HG03439 (cell line): ENCODE data around the gene NEIL1.
"Not testable (repeated sequence)": the region's sequence is repeated elsewhere in the genome, so short reads cannot be mapped to it uniquely, and the experiment has no call there.

Experiments used
- ATAC-seq: cut with Tn5 transposase; IDR thresholded peaks from one replicate; pipeline ENCODE4 v1.9.1; 2021; ENCODE audit warnings: mild to moderate bottlenecking, moderate library complexity; ENCODE audit not compliant: unreplicated experiment

The NEIL1 gene

GRCh38 chr15:75333654-75334419, 13.0 kb upstream of the NEIL1 start:
- ATAC-seq: peak; percentile 36

DNA sequence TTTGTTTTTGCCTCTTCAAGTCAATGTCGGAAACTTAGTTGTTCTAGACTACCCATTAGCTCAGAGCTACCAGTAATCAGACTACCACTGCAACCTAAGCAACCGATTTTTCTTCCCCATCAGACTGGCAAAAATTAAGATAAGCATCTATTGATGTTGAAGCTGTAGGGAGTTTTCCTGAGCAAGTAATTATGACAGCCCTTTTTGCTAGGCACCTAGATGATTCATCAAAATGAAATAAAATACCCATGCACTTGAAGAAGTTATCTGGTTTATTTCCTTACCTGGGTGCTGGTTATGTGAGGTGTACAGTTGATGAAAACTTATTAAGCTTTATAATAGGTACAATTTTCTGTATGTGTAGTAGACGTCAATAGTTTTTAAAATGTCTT, 11.5 kb upstream of the NEIL1 start:
- ATAC-seq: no peak

- peak; percentile 52 for ATAC-seq
Measured at GRCh38 chr15:75335705-75336355, 11.0 kb upstream of the NEIL1 start, which contains the start of gene COMMD4. TSS of gene COMMD4 (plus strand) at chr15:75336063. CDS start at chr15:75336090, 27 bp downstream.

- ATAC-seq: no peak
Measured at GRCh38 chr15:75338661-75339240, 8.1 kb upstream of the NEIL1 start.

GRCh38 chr15:75339531-75340240, 7.2 kb upstream of the NEIL1 start:
- no peak for ATAC-seq

GRCh38 chr15:75342221-75342620, 4.6 kb upstream of the NEIL1 start:
- ATAC-seq: no peak

DNA sequence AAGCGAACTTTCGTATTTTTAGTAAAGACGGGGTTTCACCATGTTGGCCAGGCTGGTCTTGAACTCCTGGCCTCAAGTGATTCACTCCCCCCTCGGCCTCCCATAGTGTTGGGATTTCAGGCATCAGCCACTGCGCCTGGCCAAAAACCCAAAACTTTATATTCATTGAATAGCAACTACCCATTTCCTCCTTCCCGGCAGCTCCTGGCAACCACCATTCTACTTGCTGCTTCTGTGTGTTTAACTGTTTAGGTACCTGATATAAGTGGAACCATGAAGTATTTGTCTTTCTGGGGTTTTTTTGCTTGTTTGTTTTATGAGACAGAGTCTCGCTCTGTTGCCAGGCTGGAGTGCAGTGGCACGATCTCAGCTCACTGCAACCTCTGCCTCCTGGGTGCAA, 2.9 kb upstream of the NEIL1 start:
- ATAC-seq: not testable (repeated sequence)

DNA sequence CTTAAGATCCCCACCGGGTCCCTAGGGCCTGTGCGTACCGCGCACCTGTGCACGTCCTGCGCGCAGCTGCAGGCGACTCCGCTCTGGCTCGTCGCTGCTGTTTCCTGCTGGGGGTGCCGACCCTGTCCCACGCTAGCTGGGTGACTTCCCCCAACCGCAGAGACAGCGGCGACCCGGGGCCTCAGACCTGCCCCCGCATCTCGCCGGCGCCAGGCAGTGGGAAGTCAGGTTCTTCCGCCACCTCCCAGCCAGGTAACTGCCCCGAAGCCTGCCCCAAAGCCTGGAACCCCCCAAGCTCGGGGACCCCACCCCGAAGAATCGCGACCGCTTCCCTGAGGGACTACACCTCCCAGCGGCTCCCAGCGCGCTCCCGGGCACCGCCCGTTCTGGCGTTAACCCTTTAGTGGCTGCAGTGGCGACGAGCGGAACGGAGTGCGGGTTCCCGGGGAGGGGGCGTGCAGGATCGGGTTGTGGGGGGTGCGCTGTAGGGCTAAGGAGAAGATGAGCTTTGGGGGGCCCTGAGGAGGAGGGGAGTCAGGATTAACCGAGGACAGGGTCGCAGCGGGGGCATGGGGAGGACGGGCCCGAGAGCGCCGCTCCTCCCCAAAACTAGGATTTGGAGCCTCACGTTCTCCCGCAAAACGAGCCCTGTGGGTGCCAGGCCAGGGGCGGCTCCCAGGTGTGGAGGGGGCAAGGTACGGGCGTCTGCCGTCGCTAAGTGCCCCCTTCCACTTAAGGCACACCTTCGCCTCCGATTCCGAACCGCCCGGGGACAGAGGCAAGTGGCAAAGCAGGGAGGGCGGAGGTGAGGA, 589 bp downstream of the NEIL1 start:
- no peak for ATAC-seq

- no peak for ATAC-seq
Measured at GRCh38 chr15:75348034-75348561, 1.3 kb downstream of the NEIL1 start.

DNA sequence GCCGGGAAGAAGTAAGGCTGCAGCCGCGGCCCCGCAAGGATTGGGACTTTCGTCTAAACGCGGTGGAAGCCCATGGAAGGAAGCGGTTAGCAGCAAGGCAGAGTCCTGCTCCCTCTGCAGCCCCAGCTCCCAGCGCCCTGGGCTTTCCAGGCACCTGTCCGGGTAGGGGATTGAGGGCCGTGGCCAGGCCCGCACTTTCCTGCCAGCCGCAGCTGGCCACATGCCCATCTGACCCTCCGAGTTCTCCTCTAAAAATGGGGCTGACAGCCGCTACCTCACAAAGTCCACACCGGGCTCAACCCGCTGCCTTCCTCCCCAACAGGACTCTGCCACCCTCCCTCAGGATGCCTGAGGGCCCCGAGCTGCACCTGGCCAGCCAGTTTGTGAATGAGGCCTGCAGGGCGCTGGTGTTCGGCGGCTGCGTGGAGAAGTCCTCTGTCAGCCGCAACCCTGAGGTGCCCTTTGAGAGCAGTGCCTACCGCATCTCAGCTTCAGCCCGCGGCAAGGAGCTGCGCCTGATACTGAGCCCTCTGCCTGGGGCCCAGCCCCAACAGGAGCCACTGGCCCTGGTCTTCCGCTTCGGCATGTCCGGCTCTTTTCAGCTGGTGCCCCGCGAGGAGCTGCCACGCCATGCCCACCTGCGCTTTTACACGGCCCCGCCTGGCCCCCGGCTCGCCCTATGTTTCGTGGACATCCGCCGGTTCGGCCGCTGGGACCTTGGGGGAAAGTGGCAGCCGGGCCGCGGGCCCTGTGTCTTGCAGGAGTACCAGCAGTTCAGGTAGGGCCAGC, 1.9 kb downstream of the NEIL1 start:
- ATAC-seq: no peak

GRCh38 chr15:75349351-75349669, 2.5 kb downstream of the NEIL1 start:
- not testable (repeated sequence) for ATAC-seq

DNA sequence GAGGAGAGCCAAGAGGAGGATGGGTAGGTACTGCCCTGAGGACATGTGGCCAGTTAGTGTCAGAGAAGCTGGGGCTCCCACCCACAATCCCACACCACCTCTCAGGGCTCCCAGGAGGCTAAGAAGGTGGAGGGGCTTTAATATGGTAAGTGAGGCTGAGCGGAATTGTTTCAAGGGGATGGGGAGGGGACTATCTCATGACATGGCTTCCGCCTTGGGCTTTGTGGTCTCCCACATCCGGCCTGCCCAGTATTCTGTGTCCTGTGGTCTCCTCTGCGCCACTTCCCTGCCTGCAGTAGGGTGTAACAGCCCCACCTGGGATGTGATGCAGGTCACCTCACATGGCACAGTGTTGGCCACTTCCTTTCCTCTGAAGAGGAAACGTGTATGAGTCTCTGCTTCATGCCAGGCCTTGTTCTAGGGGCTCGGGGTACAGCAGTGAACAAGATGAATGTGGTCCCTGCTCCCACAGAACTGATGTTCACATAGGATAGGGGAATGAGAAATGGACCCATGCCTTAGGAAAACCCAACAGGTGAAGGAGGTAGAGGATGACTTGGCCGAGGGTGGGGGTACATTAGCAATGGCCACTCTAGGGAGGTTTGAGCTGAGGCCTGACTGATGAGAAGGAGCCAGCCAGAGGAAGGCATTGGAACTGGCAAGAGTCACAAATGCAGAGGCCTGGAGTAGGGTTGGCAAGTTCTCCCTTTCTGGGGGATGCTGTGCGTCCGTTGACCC, 3.2 kb downstream of the NEIL1 start:
- ATAC-seq: no peak

GRCh38 chr15:75350601-75351361, 3.9 kb downstream of the NEIL1 start:
- ATAC-seq: no peak

GRCh38 chr15:75352186-75353080, 5.6 kb downstream of the NEIL1 start:
- no peak for ATAC-seq

- no peak for ATAC-seq
Measured at GRCh38 chr15:75353604-75354003, 6.8 kb downstream of the NEIL1 start.

DNA sequence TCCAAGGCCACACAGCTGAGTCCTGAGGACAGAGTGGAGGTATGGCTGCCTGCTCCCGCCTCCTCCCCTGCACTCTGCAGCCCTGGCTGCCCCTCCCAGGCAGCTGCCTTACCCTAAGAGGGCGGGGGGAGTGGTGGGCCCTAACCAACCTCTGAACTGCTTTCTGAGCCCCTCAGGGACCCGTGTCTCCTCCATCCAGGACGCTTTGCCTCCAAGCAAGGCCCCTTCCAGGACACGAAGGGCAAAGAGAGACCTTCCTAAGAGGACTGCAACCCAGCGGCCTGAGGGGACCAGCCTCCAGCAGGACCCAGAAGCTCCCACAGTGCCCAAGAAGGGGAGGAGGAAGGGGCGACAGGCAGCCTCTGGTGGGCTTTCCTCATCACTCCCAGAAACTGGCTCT, 7.6 kb downstream of the NEIL1 start:
- no peak for ATAC-seq

DNA sequence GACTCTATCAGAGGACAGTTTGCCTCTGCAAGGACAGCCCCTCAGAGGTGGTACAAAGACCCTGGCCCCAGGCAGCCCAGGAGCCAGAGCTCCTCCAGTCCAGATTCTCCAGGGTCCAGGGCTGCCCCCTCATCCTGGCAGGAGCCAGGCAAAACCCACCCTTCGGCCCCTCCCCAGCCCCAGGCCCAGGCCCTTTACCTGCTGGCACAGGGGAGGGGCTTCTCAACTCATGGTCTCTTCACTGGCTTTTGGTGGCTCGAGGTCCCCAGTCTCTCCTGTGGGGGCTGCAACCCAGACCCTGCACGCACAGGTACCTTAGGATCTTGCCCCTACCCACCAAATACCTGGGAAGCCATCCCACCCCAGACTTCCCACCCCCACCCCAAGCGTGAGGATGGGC, 8.5 kb downstream of the NEIL1 start:
- ATAC-seq: no peak
